Neural cell (in vitro differentiated cells): Measurements from ENCODE around the gene PLG.
"Not testable (repeated sequence)": the region's sequence is repeated elsewhere in the genome, so short reads cannot be mapped to it uniquely, and the experiment has no call there.

Experiments used
- EP300 ChIP-seq: fragments of 450-650 bp; conservative IDR thresholded peaks from 2 replicates; pipeline ENCODE4 v1.6.1; 2014; ENCODE audit warnings: antibody characterized with exemption, mild to moderate bottlenecking, moderate library complexity; ENCODE audit not compliant: poor library complexity, severe bottlenecking
- EZH2 ChIP-seq: fragments of 200-600, 300-800 bp; shearing (Covaris generic), sonication (generic); IDR thresholded peaks from 2 replicates; pipeline ENCODE4 v1.6.1; 2014; ENCODE audit warnings: antibody characterized with exemption, low read length, borderline replicate concordance, mild to moderate bottlenecking; ENCODE audit not compliant: insufficient read depth, poor library complexity, severe bottlenecking
- TF ChIP-seq, protein P1 (sequence below): fragments of 450-650 bp; IDR thresholded peaks from 2 replicates; pipeline ENCODE4 v1.5.1; 2014; ENCODE audit warnings: antibody characterized with exemption, mild to moderate bottlenecking, moderate library complexity; ENCODE audit not compliant: poor library complexity, severe bottlenecking

DNA sequence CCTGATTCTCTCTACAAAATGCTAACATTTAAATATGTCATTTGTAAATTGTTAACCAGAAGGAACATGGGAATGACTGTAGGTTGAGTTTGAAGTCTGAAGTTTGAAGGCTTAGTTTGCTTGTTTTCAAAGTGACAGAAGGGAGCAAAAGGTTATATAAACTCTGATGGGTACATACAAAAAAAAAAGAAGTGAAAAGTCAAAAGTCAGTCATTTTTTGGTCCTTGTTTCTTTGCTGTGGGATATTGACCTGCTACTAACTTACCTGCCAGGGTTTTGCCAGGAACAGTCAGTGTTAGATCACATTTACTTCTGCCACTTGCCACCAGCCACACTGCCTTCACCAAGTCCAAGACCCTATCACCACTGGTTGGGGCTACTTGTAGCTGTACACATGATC is 6.9 kb downstream of the PLG start:
- not testable (repeated sequence) for TF ChIP-seq EZH2, EP300
- TF ChIP-seq, protein P1, sequence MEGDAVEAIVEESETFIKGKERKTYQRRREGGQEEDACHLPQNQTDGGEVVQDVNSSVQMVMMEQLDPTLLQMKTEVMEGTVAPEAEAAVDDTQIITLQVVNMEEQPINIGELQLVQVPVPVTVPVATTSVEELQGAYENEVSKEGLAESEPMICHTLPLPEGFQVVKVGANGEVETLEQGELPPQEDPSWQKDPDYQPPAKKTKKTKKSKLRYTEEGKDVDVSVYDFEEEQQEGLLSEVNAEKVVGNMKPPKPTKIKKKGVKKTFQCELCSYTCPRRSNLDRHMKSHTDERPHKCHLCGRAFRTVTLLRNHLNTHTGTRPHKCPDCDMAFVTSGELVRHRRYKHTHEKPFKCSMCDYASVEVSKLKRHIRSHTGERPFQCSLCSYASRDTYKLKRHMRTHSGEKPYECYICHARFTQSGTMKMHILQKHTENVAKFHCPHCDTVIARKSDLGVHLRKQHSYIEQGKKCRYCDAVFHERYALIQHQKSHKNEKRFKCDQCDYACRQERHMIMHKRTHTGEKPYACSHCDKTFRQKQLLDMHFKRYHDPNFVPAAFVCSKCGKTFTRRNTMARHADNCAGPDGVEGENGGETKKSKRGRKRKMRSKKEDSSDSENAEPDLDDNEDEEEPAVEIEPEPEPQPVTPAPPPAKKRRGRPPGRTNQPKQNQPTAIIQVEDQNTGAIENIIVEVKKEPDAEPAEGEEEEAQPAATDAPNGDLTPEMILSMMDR = not testable (repeated sequence)
